HepG2 (cell line): ENCODE data around the gene TAAR1. TPM values are rescaled to one million over a fixed set of nuclear protein-coding genes. Genes with fewer than 3 reads are reported as not detected.

Experiments used
- ATAC-seq: fragments of 200-7000 bp; cut with Tn5 transposase; 3 replicates; pipeline ENCODE4 v1.9.1; 2020; ENCODE audit warnings: mild to moderate bottlenecking, moderate library complexity
- BruUV-seq: library from RNA; stranded (reverse); fragments of 400-500 nt; replicated peaks from 2 replicates; lab custom pipeline; 2021; lab: Mats Ljungman, UMichigan
- CTCF ChIA-PET: fragments of 300-600 bp; formaldehyde crosslinking; extraction: SDS; loops from one replicate; lab custom pipeline; 2021; ENCODE audit warnings: low total read pairs, inconsistent platforms, low intra/inter-chr PET ratio; lab: Yijun Ruan, JAX
- POLR2A ChIA-PET: fragments of 350-600 bp; sonication (Branson Sonifier 250); formaldehyde crosslinking; loops from one replicate; lab custom pipeline; 2020; ENCODE audit warnings: antibody characterized with exemption, inconsistent platforms; lab: Yijun Ruan, JAX
- DNase-seq: peaks from one replicate; pipeline ENCODE4 v3.0.0-alpha.2; 2015; ENCODE audit warnings: low spot score
- FAIRE-seq: peaks from 3 replicates; lab custom pipeline; 2011; peaks lifted over from hg19 to GRCh38; lab: Jason Lieb, UNC
- H2AFZ ChIP-seq: one replicate; pipeline ENCODE4 v1.6.1; 2011; ENCODE audit warnings: low read length, inconsistent platforms
- H3K27ac ChIP-seq: fragments of 300-600 bp; 3 replicates; pipeline ENCODE4 v1.8.0; 2011; ENCODE audit warnings: mixed run types, mild to moderate bottlenecking, mixed read lengths, low read length, inconsistent platforms; ENCODE audit not compliant: insufficient read depth; ENCODE audit errors: extremely low read length
- H3K27me3 ChIP-seq, 2 experiments: fragments of 200-600 bp in 1 of 2; 2 replicates in 1 of 2; 3 replicates in 1 of 2; pipeline versions ENCODE4 v1.6.0 to v1.8.0; 2011; ENCODE audit warnings: low read length in 2 of 2, mild to moderate bottlenecking in 2 of 2, moderate library complexity in 2 of 2, inconsistent platforms in 1 of 2; ENCODE audit not compliant: insufficient read depth in 2 of 2, control insufficient read depth in 1 of 2
- H3K36me3 ChIP-seq, 2 experiments: fragments of 200-600 bp in 1 of 2; replicated peaks in 1 of 2; 2 replicates in 1 of 2; 3 replicates in 1 of 2; pipeline versions ENCODE4 v1.5.1 to v1.8.0; 2011; ENCODE audit warnings: low read length in 2 of 2, inconsistent platforms in 1 of 2; ENCODE audit not compliant: insufficient read depth in 2 of 2, control insufficient read depth in 1 of 2
- H3K4me1 ChIP-seq: 2 replicates; pipeline ENCODE4 v1.5.1; 2012; ENCODE audit warnings: low read length, inconsistent platforms; ENCODE audit not compliant: insufficient read depth
- H3K4me2 ChIP-seq: 2 replicates; pipeline ENCODE4 v1.6.0; 2011; ENCODE audit warnings: low read depth, low read length, inconsistent platforms
- H3K4me3 ChIP-seq, 3 experiments: fragments of 200-600 bp in 1 of 3; sonication (generic), shearing (Covaris generic) in 1 of 3; replicated peaks in 1 of 3; 2 replicates each; pipeline ENCODE4 v1.5.1; 2011 to 2016; ENCODE audit warnings: low read length in 3 of 3, inconsistent platforms in 2 of 3, low read depth in 2 of 3, mild to moderate bottlenecking in 2 of 3, control low read depth in 1 of 3, mixed read lengths in 1 of 3; ENCODE audit not compliant: insufficient read depth in 1 of 3
- H3K79me2 ChIP-seq: one replicate; pipeline ENCODE4 v1.6.1; 2011; ENCODE audit warnings: low read length, inconsistent platforms; ENCODE audit not compliant: insufficient read depth
- H3K9ac ChIP-seq: 2 replicates; pipeline ENCODE4 v1.6.0; 2011; ENCODE audit warnings: mild to moderate bottlenecking, low read depth, low read length, inconsistent platforms; ENCODE audit not compliant: insufficient read depth
- H3K9me3 ChIP-seq: 2 replicates; pipeline ENCODE4 v1.5.1; 2012; ENCODE audit warnings: mild to moderate bottlenecking, low read length
- H4K20me1 ChIP-seq: 2 replicates; pipeline ENCODE4 v1.6.0; 2011; ENCODE audit warnings: inconsistent platforms, mild to moderate bottlenecking, low read length, moderate library complexity; ENCODE audit not compliant: insufficient read depth
- DMAP1 ChIP-seq: IDR thresholded peaks from 2 replicates; pipeline ENCODE4 v1.6.1; 2016
- FOSL1 ChIP-seq: sonication (generic); formaldehyde crosslinking; IDR thresholded peaks from 2 replicates; pipeline ENCODE4 v1.9.0; 2021; ENCODE audit warnings: missing genetic modification reagents, borderline replicate concordance
- FOXP1 ChIP-seq, 2 experiments: fragments of 450-650 bp in 1 of 2; IDR thresholded peaks; 2 replicates each; pipeline ENCODE4 v1.6.1; 2017 to 2018; ENCODE audit warnings: antibody characterized with exemption in 1 of 2
- HNRNPK ChIP-seq: fragments of 200-400 bp; formaldehyde crosslinking; IDR thresholded peaks from 2 replicates; pipeline ENCODE4 v1.6.1; 2018; ENCODE audit warnings: low read length, low read depth, moderate library complexity, mild to moderate bottlenecking; ENCODE audit not compliant: poor library complexity, severe bottlenecking
- HOXA3 ChIP-seq: sonication (generic); formaldehyde crosslinking; IDR thresholded peaks from 2 replicates; pipeline ENCODE4 v1.5.0; 2020; ENCODE audit warnings: missing genetic modification reagents
- ONECUT2 ChIP-seq: sonication (generic); formaldehyde crosslinking; IDR thresholded peaks from 2 replicates; pipeline ENCODE4 v1.4.0; 2020; ENCODE audit warnings: missing genetic modification reagents
- ZNF484 ChIP-seq: sonication (generic); formaldehyde crosslinking; IDR thresholded peaks from 2 replicates; pipeline ENCODE4 v1.5.1; 2020; ENCODE audit warnings: mild to moderate bottlenecking, low read depth, missing genetic modification reagents, borderline replicate concordance
- WGBS: methylation state at CpG from one replicate; pipeline ENCODE4 v1.1.6; 2017; ENCODE audit warnings: low lambda C conversion rate; 5-methylcytosine and 5-hydroxymethylcytosine counted together
- in situ Hi-C: cut with HindIII; loops from 2 replicates; pipeline ENCODE4 v1.10.0; 2017; ENCODE audit warnings: low pct_unique_long_range_greater_than_20kb; ENCODE audit not compliant: extremely low pct_ligation_motif_present
- intact Hi-C: fragments of 100-400 bp; cut with micrococcal nuclease; formaldehyde crosslinking; loops from one replicate; pipeline ENCODE4 v1.10.0; 2022; ENCODE audit not compliant: unreplicated experiment
- polyA plus RNA-seq, 8 experiments: library from polyadenylated mRNA; depleted of rRNA in 3 of 8; stranded (reverse) in 7 of 8; unstranded in 1 of 8; fragments of >200 nt; fragmentation: Illumina TruSeq in 4 of 8; extraction: Trizol in 4 of 8; gene quantifications; 2 replicates each; pipeline versions ENCODE4 v1.2.1 to v1.2.3, GENCODE V29; 2011 to 2016; ENCODE audit warnings: low read depth in 4 of 8, missing spikeins in 1 of 8, mixed read lengths in 1 of 8; ENCODE audit not compliant: insufficient read depth in 1 of 8
- total RNA-seq, 5 experiments: library from RNA; depleted of rRNA; stranded (reverse); fragments of >200 nt; fragmentation: Illumina TruSeq; extraction: Trizol; gene quantifications; 2 replicates each; pipeline ENCODE4 v1.2.3, GENCODE V29; 2016; ENCODE audit warnings: low read depth in 1 of 5
- TF ChIP-seq, protein P1 (sequence below): sonication (generic); formaldehyde crosslinking; IDR thresholded peaks from 2 replicates; pipeline ENCODE4 v1.4.0; 2020; ENCODE audit warnings: mild to moderate bottlenecking, missing genetic modification reagents
- TF ChIP-seq, protein P2 (sequence below): sonication (generic); formaldehyde crosslinking; IDR thresholded peaks from 2 replicates; pipeline ENCODE4 v1.4.0; 2020; ENCODE audit warnings: mild to moderate bottlenecking, missing genetic modification reagents

Gene TAAR1
- total and polyA plus RNA-seq, 2 of the 13 experiments (the other 11 are each of a cell fraction or from before 2014, with no cell fraction given) = not detected

DNA sequence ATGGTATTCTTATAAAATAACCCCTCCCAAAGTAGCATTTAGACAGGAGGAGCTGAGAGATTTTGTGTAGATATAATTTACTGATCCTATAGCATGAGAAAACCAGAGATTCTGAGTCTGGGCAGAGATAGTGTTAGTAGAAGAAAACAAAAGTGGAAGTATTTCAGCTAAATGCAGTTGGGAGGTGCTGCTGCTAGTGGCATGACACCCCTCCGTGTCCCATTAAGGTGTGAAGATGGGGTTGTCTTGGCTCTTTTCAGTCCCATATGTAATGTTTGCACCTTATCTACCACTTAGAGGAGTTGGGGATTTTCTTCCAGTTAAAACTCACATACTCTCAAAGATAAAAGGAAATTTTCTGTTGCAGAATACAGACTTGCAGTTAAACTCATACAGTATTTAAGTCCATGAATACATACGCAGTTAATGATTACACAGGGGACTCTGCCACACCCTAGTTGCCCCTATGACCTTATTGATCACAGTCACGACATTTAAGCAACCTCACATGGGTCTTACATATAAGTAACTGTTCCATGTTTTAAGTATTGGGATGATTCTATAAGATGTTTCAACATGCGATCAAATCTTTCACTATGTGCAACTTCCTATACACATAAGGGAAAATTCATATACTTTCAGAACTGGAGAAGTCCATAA is 46.4 kb downstream of the TAAR1 start:
- WGBS = 3% methylated on average over 4 of the region's 4 CpGs
- CTCF ChIA-PET = no interaction called here
- Histone ChIP-seq H3K9me3 (no peaks in the 10 kb centered on the region), H3K9ac (no peak overlapping the region), H3K36me3 (no peaks in the 10 kb centered on the region), H4K20me1 (no peaks in the 10 kb centered on the region), H3K4me2 (no peak overlapping the region), H2AFZ (no peak overlapping the region), H3K4me3 (no peak overlapping the region), H3K4me1 (peaks cover 13% of the 10 kb centered on the region), H3K79me2 (no peaks in the 10 kb centered on the region), H3K27ac (no peak overlapping the region), H3K27me3 (no peaks in the 10 kb centered on the region)
- ATAC-seq (peak; percentile 82), DNase-seq (peak; percentile 33), FAIRE-seq (no peak)
- intact Hi-C loops = no loop called here
- in situ Hi-C loops = no loop called here
- POLR2A ChIA-PET = no interaction called here
- BruUV-seq = no TSS peak
- TF ChIP-seq ZNF484 (CRISPR knock-in tag) (no peak), FOSL1 (CRISPR knock-in tag) (no peak), HNRNPK (no peak), ONECUT2 (CRISPR knock-in tag) (peak; percentile 58; the same call in 1 of the 2 replicates), HOXA3 (CRISPR knock-in tag) (no peak), DMAP1 (CRISPR knock-in tag) (no peak), FOXP1 (IDR thresholded peaks at IDR 0.05) (no peak), FOXP1 (CRISPR knock-in tag; IDR thresholded peaks at IDR 0.05) (no peak)
- TF ChIP-seq, protein P1, sequence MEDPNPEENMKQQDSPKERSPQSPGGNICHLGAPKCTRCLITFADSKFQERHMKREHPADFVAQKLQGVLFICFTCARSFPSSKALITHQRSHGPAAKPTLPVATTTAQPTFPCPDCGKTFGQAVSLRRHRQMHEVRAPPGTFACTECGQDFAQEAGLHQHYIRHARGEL (CRISPR knock-in tag) = no peak
- TF ChIP-seq, protein P2, sequence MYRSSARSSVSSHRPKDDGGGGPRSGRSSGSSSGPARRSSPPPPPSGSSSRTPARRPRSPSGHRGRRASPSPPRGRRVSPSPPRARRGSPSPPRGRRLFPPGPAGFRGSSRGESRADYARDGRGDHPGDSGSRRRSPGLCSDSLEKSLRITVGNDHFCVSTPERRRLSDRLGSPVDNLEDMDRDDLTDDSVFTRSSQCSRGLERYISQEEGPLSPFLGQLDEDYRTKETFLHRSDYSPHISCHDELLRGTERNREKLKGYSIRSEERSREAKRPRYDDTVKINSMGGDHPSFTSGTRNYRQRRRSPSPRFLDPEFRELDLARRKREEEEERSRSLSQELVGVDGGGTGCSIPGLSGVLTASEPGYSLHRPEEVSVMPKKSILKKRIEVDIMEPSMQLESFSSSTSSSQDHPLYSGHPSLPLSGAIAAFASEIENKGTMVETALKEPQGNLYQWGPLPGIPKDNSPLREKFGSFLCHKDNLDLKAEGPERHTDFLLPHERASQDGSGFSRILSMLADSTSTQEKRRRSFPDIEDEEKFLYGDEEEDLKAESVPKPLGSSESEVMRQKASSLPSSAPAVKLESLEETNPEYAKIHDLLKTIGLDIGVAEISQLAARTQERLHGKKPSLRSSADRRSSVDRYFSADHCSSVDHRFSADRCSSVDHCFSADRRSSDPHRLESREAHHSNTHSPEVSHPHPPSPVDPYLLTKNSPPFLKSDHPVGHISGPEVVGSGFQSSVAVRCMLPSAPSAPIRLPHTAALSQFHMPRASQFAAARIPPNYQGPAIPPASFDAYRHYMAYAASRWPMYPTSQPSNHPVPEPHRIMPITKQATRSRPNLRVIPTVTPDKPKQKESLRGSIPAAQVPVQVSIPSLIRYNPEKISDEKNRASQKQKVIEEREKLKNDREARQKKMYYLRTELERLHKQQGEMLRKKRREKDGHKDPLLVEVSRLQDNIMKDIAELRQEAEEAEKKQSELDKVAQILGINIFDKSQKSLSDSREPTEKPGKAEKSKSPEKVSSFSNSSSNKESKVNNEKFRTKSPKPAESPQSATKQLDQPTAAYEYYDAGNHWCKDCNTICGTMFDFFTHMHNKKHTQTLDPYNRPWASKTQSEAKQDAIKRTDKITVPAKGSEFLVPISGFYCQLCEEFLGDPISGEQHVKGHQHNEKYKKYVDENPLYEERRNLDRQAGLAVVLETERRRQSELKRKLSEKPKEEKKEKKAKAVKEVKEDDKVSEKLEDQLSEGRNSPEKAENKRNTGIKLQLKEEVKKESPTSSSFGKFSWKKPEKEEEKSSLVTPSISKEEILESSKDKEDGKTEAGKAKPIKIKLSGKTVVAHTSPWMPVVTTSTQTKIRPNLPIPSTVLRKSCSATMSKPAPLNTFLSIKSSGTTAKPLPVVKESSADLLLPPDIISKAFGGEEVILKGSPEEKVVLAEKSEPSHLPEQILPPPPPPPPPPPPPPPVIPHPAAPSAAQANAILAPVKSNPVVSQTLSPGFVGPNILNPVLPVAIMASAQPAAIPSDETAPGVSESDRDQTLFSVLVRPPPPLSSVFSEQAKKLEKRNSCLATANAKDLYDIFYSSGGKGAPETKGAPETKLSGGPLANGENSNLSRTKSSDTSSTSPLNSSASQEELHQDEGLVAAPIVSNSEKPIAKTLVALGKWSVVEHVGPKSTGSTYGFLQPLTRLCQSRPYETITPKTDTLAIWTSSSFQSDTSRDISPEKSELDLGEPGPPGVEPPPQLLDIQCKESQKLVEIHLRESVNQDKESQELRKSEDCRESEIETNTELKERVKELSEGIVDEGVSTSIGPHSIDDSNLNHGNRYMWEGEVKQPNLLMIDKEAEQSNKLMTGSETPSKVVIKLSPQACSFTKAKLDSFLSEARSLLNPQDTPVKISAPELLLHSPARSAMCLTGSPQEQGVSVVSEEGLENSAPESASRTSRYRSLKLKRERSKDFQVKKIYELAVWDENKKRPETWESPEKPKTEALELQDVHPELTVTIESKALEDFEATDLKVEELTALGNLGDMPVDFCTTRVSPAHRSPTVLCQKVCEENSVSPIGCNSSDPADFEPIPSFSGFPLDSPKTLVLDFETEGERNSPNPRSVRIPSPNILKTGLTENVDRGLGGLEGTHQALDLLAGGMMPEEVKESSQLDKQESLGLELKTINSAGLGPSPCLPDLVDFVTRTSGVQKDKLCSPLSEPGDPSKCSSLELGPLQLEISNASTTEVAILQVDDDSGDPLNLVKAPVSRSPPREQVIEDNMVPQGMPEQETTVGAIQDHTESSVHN (CRISPR knock-in tag) = no peak
